ENCODE data around the gene BTBD19. TPM values are rescaled to one million over a fixed set of nuclear protein-coding genes. Genes with fewer than 3 reads are reported as not detected.
"Not testable (repeated sequence)": the region's sequence is repeated elsewhere in the genome, so short reads cannot be mapped to it uniquely, and the experiment has no call there.

The BTBD19 gene
- total RNA-seq, 1 donor from 2014 or later, result 7.9 TPM

DNA sequence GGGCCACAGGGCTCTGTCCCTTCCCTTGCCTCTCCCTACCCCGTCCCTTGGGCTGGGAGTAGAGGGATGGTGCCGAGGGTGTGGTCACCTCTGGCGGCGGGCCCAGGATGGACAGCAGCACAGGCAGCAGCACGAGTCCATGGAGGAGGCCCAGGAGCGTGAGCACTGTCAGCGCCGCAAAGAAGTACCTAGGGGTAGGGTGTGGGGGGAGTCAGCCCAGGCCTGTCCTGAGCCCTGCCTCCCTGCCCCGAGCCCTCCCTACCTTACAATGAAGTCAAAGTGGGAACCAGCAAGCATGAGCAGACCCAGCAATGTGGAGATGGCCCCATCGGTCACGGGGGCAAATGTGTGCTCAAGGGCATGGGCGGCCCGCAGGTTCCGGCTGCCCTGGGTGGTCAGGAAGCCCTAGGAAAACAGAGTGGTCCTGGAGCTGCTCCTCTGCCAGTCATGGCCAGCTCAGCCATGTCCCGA is 14.7 kb downstream of the BTBD19 start:
- intact Hi-C loops (cut with DNase I), result loop anchor here (10.0 kb wide), 1 partner anchor 482 kb away; no protein-coding TSS in a partner anchor
- Histone ChIP-seq H3K27ac (no peak overlapping the region), H3K4me3 (no peak overlapping the region), H3K36me3 (no peaks in the 10 kb centered on the region), H3K27me3 (no peaks in the 10 kb centered on the region), H3K4me1 (peaks cover 39% of the 10 kb centered on the region), H3K9me3 (no peaks in the 10 kb centered on the region)
- TF ChIP-seq POLR2AphosphoS5 (IDR thresholded peaks at IDR 0.05; ENCODE audit: insufficient read depth in 1 of 2, low read depth in 1 of 2) (no peak), POLR2A (IDR thresholded peaks at IDR 0.05) (no peak)
- TF ChIP-seq, protein P1, sequence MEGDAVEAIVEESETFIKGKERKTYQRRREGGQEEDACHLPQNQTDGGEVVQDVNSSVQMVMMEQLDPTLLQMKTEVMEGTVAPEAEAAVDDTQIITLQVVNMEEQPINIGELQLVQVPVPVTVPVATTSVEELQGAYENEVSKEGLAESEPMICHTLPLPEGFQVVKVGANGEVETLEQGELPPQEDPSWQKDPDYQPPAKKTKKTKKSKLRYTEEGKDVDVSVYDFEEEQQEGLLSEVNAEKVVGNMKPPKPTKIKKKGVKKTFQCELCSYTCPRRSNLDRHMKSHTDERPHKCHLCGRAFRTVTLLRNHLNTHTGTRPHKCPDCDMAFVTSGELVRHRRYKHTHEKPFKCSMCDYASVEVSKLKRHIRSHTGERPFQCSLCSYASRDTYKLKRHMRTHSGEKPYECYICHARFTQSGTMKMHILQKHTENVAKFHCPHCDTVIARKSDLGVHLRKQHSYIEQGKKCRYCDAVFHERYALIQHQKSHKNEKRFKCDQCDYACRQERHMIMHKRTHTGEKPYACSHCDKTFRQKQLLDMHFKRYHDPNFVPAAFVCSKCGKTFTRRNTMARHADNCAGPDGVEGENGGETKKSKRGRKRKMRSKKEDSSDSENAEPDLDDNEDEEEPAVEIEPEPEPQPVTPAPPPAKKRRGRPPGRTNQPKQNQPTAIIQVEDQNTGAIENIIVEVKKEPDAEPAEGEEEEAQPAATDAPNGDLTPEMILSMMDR (IDR thresholded peaks at IDR 0.05), result no peak
- no peak for DNase-seq (ENCODE audit: extremely low spot score in 2 of 2)

DNA sequence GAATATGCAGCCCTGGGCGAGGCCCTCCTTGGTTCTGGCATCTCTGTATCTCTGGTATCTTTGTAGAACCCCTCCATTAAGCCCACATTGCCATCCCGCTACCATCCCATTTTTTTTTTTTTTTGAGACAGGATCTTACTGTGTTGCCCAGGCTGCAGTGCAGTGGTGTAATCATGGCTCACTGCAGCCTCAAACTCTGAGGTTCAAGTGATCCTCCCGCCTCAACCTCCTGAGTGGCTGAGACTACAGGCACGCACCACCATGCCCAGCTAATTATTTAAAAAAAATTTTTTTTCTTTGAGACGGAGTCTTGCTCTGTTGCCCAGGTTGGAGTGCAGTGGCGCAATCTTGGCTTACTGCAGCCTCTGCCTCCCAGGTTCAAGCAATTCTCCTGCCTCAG is 16.1 kb downstream of the BTBD19 start:
- not testable (repeated sequence) for H3K36me3 ChIP-seq; DNase-seq (ENCODE audit: extremely low spot score in 2 of 2)
- intact Hi-C loops (cut with DNase I), result loop anchor here (10.0 kb wide), 1 partner anchor 480 kb away; no protein-coding TSS in a partner anchor

DNA sequence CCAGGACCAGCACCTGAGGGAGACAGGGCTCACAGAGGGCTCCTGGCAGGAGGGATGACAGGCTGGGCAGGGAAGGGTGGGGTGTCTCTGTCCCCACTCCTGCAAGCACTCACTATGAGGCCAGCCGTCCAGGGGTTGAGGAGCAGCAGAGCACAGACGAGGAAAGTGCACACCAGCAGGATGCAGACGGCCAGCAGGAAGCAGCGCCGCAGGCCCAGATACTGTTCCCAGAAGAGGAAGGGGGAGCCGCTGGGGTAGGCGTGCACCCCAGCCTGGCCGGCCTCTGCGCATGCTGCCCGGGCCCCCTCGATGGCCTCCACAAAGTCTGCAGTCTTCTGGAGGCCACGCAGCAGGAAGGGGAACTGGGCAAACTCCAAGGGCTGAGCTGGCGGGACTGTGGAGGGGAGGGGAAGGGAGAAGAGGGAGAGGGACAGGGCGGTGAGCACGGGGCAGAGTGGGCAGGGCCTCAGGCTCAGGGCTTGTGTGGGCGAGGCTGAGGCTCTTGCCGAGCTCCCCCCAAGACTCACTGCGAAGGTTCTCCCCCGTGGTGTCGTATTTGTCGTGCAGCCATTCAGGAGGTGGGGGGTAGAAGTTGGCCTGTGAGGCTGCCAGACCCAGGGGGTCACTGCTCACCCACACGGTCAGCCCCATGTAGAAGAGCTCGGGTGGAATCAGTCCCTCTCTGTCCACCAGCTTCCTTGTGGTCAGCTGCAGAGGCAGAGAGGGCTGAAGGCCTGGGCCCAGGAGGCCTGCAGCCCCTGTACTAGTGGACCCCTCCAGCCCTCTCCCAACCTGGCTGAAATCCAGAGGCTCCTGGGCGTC is 18.3 kb downstream of the BTBD19 start:
- Histone ChIP-seq H3K27me3 (no peaks in the 10 kb centered on the region), H3K9me3 (no peaks in the 10 kb centered on the region), H3K36me3 (no peaks in the 10 kb centered on the region), H3K4me1 (peaks cover 16% of the 10 kb centered on the region), H3K27ac (peak overlapping the region; percentile 74), H3K4me3 (peak overlapping the region in 1 of 2 donors; percentile 15)
- TF ChIP-seq POLR2AphosphoS5 (IDR thresholded peaks at IDR 0.05; ENCODE audit: insufficient read depth in 1 of 2, low read depth in 1 of 2), result peak in 1 of 2 donors; percentile 64
- TF ChIP-seq, protein P1 (IDR thresholded peaks at IDR 0.05), result no peak
- intact Hi-C loops (cut with DNase I), result loop anchor here (10.0 kb wide), 1 partner anchor 478 kb away; no protein-coding TSS in a partner anchor
- DNase-seq (ENCODE audit: extremely low spot score in 2 of 2), result no peak

More for the DNA sequence above, 16.1 kb downstream of the BTBD19 start:
- peaks cover 31% of the 10 kb centered on the region for H3K4me1 ChIP-seq
- H3K4me3 ChIP-seq, H3K27ac ChIP-seq, H3K27me3 ChIP-seq, H3K9me3 ChIP-seq: not testable (repeated sequence)

DNA sequence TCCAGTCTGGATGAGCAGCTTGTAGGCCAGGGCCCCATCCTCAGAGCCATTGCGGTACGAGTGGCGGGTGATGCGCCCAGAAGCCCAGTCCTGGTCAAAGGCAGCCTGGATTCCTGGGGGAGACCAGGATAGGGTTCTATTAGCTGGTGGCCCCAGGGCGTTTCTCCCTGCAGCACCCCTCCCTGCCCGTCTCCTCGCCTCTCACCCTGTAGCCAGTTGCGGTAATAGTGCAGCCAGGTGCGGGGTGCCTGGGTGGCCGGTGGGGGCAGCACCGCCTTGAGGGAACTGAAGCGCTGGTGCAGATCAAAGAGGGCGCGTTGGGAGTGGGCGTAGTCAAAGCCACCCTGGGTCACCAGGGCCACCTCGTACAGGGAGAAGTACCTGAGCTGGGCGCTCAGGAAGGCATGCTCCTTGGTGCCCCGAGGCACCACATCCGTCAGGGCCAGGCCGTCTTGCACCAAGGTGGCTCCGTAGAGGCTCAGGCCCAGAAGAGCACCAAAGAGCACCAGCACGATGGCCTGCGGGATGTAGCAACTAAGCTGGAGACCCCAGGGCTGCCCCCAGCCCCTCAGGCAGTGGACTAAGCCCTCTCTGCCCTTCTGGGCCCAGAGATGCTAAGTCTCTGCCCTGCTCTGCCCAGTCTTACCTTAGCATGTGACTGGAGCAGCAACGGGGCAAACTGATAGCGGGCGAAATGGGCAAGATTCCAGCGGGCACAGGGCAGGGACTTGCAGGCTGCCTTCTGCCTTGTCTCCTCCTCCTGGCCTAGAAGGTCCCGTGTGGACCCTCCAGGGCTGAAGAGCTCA is 19.1 kb downstream of the BTBD19 start:
- Histone ChIP-seq H3K27me3 (no peaks in the 10 kb centered on the region), H3K4me1 (peaks cover 16% of the 10 kb centered on the region), H3K27ac (peak overlapping the region; percentile 74), H3K9me3 (no peaks in the 10 kb centered on the region), H3K4me3 (no peak overlapping the region), H3K36me3 (no peaks in the 10 kb centered on the region)
- intact Hi-C loops (cut with DNase I), result loop anchor here (10.0 kb wide), 1 partner anchor 477 kb away; no protein-coding TSS in a partner anchor
- no peak for DNase-seq (ENCODE audit: extremely low spot score in 2 of 2)
- TF ChIP-seq, protein P1 (IDR thresholded peaks at IDR 0.05), result no peak
- TF ChIP-seq POLR2AphosphoS5 (IDR thresholded peaks at IDR 0.05; ENCODE audit: insufficient read depth in 1 of 2, low read depth in 1 of 2) (no peak), POLR2A (IDR thresholded peaks at IDR 0.05) (no peak)

DNA sequence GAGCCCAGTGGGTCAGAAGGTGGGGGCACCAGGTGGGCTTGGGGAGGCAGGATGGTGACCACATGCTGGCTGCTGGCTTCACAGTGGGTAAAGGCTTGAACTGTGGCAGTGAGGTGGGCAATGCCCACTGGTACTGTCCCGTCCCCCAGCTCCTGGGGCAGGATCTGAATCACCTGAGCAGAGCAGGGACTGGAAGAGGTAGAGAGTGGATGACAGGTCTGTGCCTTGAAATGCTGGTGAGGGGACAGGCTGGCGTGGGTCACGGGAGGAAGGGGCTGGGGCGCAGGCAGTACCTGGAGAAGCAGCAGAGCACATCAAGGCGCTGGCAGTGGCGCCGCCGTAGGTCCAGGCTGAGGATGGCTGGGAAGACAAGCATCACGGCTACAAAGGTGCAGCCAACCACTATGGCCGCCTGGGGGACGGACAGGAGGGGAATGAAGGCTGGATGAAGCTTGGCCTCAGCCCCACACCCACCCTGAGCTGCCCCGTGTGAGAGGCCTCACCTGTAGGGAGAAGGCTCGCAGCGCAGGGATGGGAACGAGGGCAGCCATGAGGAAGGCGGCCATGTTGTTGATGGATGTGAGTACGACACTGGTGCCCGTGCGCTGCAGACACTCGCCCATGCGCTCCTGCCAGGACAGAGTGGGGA is 19.8 kb downstream of the BTBD19 start:
- Histone ChIP-seq H3K36me3 (no peaks in the 10 kb centered on the region), H3K4me1 (peaks cover 16% of the 10 kb centered on the region), H3K4me3 (no peak overlapping the region), H3K9me3 (no peaks in the 10 kb centered on the region), H3K27me3 (no peaks in the 10 kb centered on the region), H3K27ac (no peak overlapping the region)
- intact Hi-C loops (cut with DNase I), result loop anchor here (10.0 kb wide), 1 partner anchor 477 kb away; no protein-coding TSS in a partner anchor
- TF ChIP-seq, protein P1 (IDR thresholded peaks at IDR 0.05), result no peak
- TF ChIP-seq POLR2AphosphoS5 (IDR thresholded peaks at IDR 0.05; ENCODE audit: insufficient read depth in 1 of 2, low read depth in 1 of 2) (no peak), POLR2A (IDR thresholded peaks at IDR 0.05) (no peak)
- no peak for DNase-seq (ENCODE audit: extremely low spot score in 2 of 2)

Measured in vagina (tissue), 2 donors.